Measurements from ENCODE around the gene PDE9A.

GRCh38 chr21:42757826-42758655, 104.6 kb downstream of the PDE9A start:
- no peak for TF ChIP-seq EP300 (IDR thresholded peaks at IDR 0.05)
- TF ChIP-seq CTCF (IDR thresholded peaks at IDR 0.05), result no peak
- TF ChIP-seq POLR2AphosphoS5 (IDR thresholded peaks at IDR 0.05), result no peak
